ENCODE results near the gene NHEJ1. TPM values are rescaled to one million over a fixed set of nuclear protein-coding genes. Genes with fewer than 3 reads are reported as not detected.

Gene NHEJ1
- total RNA-seq, 1 experiment from 2014 or later, result 22.3 TPM

- TF ChIP-seq ARID4B (CRISPR knock-in tag; IDR thresholded peaks at IDR 0.05; ENCODE audit: borderline replicate concordance) (no peak), E2F4 (CRISPR knock-in tag; IDR thresholded peaks at IDR 0.05; ENCODE audit: borderline replicate concordance, low read depth) (no peak), ZNF138 (CRISPR knock-in tag; conservative IDR thresholded peaks at IDR 0.05) (no peak)
These were observed 131.4 kb downstream of the NHEJ1 start (continued) for GRCh38 chr2:219028996-219029828.

GRCh38 chr2:219028141-219028540, 132.5 kb downstream of the NHEJ1 start:
- no peaks in the 10 kb centered on the region; the same call in 1 of the 2 replicates for H3K27me3 Mint-ChIP-seq (ENCODE audit: low read depth)
- ChIA-PET POLR2A (no interaction called here), CTCF (interaction anchor here (1.4 to 8.4 kb wide), 7 partner anchors 13 to 152 kb away, joined by 3 to 91 read pairs (median 70); partner anchors contain the start of genes CFAP65 and IHH)
- H3K4me3 Mint-ChIP-seq, result no peak overlapping the region
- H3K27ac Mint-ChIP-seq, result no peak overlapping the region
- H3K36me3 Mint-ChIP-seq, result no peaks in the 10 kb centered on the region
- H3K4me1 Mint-ChIP-seq, result peaks cover 3% of the 10 kb centered on the region
- no peaks in the 10 kb centered on the region for H3K9me3 Mint-ChIP-seq
- ATAC-seq, result no peak
- TF ChIP-seq ELF4 (CRISPR knock-in tag; IDR thresholded peaks at IDR 0.05; ENCODE audit: low read depth), result no peak
- TF ChIP-seq GABPB1 (CRISPR knock-in tag; IDR thresholded peaks at IDR 0.05), result no peak
- TF ChIP-seq ZNF396 (CRISPR knock-in tag; IDR thresholded peaks at IDR 0.05; ENCODE audit: borderline replicate concordance), result no peak
- TF ChIP-seq NFATC4 (CRISPR knock-in tag; IDR thresholded peaks at IDR 0.05), result no peak
- no peak for TF ChIP-seq NR3C1 (CRISPR knock-in tag; conservative IDR thresholded peaks at IDR 0.05; ENCODE audit: low read depth)
- TF ChIP-seq ZNF416 (CRISPR knock-in tag; IDR thresholded peaks at IDR 0.05), result no peak
- TF ChIP-seq TP53 (CRISPR knock-in tag; IDR thresholded peaks at IDR 0.05), result no peak
- TF ChIP-seq IRF1 (CRISPR knock-in tag; IDR thresholded peaks at IDR 0.05), result no peak
- TF ChIP-seq CREM (CRISPR knock-in tag; IDR thresholded peaks at IDR 0.05), result no peak
- no peak for TF ChIP-seq ATF6 (CRISPR knock-in tag; IDR thresholded peaks at IDR 0.05)
- DNase-seq (ENCODE audit: low spot score), result no peak

- H3K4me3 Mint-ChIP-seq, result no peak overlapping the region
- no peak for DNase-seq (ENCODE audit: low spot score)
- no peaks in the 10 kb centered on the region; the same call in 1 of the 2 replicates for H3K27me3 Mint-ChIP-seq (ENCODE audit: low read depth)
- H3K27ac Mint-ChIP-seq, result no peak overlapping the region
- no peak for ATAC-seq
- no peaks in the 10 kb centered on the region for H3K36me3 Mint-ChIP-seq
- CTCF ChIA-PET, result interaction anchor here (0.6 to 8.4 kb wide), 8 partner anchors 13 to 151 kb away, joined by 3 to 91 read pairs (median 10); partner anchors contain the start of gene CFAP65
- H3K9me3 Mint-ChIP-seq, result no peaks in the 10 kb centered on the region
- POLR2A ChIA-PET, result no interaction called here
- peaks cover 5% of the 10 kb centered on the region for H3K4me1 Mint-ChIP-seq
- TF ChIP-seq OVOL2 (CRISPR knock-in tag; IDR thresholded peaks at IDR 0.05; ENCODE audit: borderline replicate concordance), result no peak
- no peak for TF ChIP-seq ZBTB43 (CRISPR knock-in tag; IDR thresholded peaks at IDR 0.05)
- TF ChIP-seq MLX (CRISPR knock-in tag; IDR thresholded peaks at IDR 0.05), result no peak
- no peak for TF ChIP-seq STAT6 (CRISPR knock-in tag; conservative IDR thresholded peaks at IDR 0.05; ENCODE audit: low read depth)
- TF ChIP-seq JUN (CRISPR knock-in tag; IDR thresholded peaks at IDR 0.05), result no peak
These were observed 133.0 kb downstream of the NHEJ1 start for GRCh38 chr2:219027511-219028055.
